DMS79 (cell line): ENCODE measurements around the gene SNPH.

Experiments used
- DNase-seq: peaks from one replicate; lab custom pipeline; 2025; lab: John Stamatoyannopoulos, UW

The SNPH gene

GRCh38 chr20:1306316-1307135 lies 40.4 kb downstream of the SNPH start:
- DNase-seq, result no peak

- DNase-seq, result no peak
Measured at GRCh38 chr20:1307171-1307570, 41.1 kb downstream of the SNPH start.

- DNase-seq, result no peak
Measured at GRCh38 chr20:1307571-1307971, 41.5 kb downstream of the SNPH start.

GRCh38 chr20:1308067-1308701 lies 42.1 kb downstream of the SNPH start:
- DNase-seq, result no peak

- DNase-seq, result no peak
Measured at GRCh38 chr20:1308702-1309095, 42.6 kb downstream of the SNPH start.

- no peak for DNase-seq
Measured at GRCh38 chr20:1309439-1309847, 43.3 kb downstream of the SNPH start.

GRCh38 chr20:1310071-1310470 lies 44.0 kb downstream of the SNPH start:
- DNase-seq, result no peak

- DNase-seq, result no peak
Measured at GRCh38 chr20:1310506-1311190, 44.6 kb downstream of the SNPH start.

GRCh38 chr20:1312308-1312707 lies 46.2 kb downstream of the SNPH start:
- DNase-seq, result no peak

GRCh38 chr20:1312904-1313235 lies 46.8 kb downstream of the SNPH start:
- DNase-seq, result no peak

GRCh38 chr20:1313236-1313964 lies 47.3 kb downstream of the SNPH start:
- DNase-seq, result peak; percentile 29

- DNase-seq, result no peak
Measured at GRCh38 chr20:1315804-1316203, 49.7 kb downstream of the SNPH start.

- no peak for DNase-seq
Measured at GRCh38 chr20:1317545-1318255, 51.6 kb downstream of the SNPH start.

- no peak for DNase-seq
Measured at GRCh38 chr20:1319051-1319450, 53.0 kb downstream of the SNPH start.

- DNase-seq, result no peak
Measured at GRCh38 chr20:1319462-1319861, 53.4 kb downstream of the SNPH start.

GRCh38 chr20:1320016-1320415 lies 53.9 kb downstream of the SNPH start:
- no peak for DNase-seq

GRCh38 chr20:1320902-1321653 lies 55.0 kb downstream of the SNPH start:
- DNase-seq, result no peak

GRCh38 chr20:1321654-1321939 lies 55.5 kb downstream of the SNPH start:
- DNase-seq, result peak; percentile 7

GRCh38 chr20:1322511-1323245 lies 56.6 kb downstream of the SNPH start:
- DNase-seq, result no peak

GRCh38 chr20:1323256-1323655 lies 57.2 kb downstream of the SNPH start:
- no peak for DNase-seq
